HG02943 (cell line): ENCODE results near the gene MRGPRX2.
A peak's percentile ranks its signal among the peaks of the same experiment; 100 is the strongest.

Experiments used
- ATAC-seq: cut with Tn5 transposase; IDR thresholded peaks from one replicate; pipeline ENCODE4 v1.9.1; 2021; ENCODE audit warnings: mild to moderate bottlenecking, low read depth, moderate library complexity; ENCODE audit not compliant: unreplicated experiment

Gene MRGPRX2

GRCh38 chr11:19076744-19077589 is 16.4 kb upstream of the MRGPRX2 start:
- no peak for ATAC-seq

GRCh38 chr11:19075636-19076035 is 15.1 kb upstream of the MRGPRX2 start:
- ATAC-seq: no peak

- no peak for ATAC-seq
These were observed 13.2 kb upstream of the MRGPRX2 start for GRCh38 chr11:19073454-19074415.

GRCh38 chr11:19072464-19072863 is 11.9 kb upstream of the MRGPRX2 start:
- no peak for ATAC-seq

- ATAC-seq: peak; percentile 80
These were observed 10.7 kb upstream of the MRGPRX2 start for GRCh38 chr11:19071255-19071654.

GRCh38 chr11:19059833-19060232 is 684 bp downstream of the MRGPRX2 start:
- ATAC-seq: no peak

- ATAC-seq: no peak
These were observed 4.6 kb downstream of the MRGPRX2 start for GRCh38 chr11:19055905-19056304.

GRCh38 chr11:19055016-19055415 is 5.5 kb downstream of the MRGPRX2 start:
- ATAC-seq: no peak

- no peak for ATAC-seq
These were observed 6.6 kb downstream of the MRGPRX2 start for GRCh38 chr11:19053909-19054308.

GRCh38 chr11:19050281-19050680 is 10.2 kb downstream of the MRGPRX2 start:
- ATAC-seq: no peak

GRCh38 chr11:19049351-19049750 is 11.2 kb downstream of the MRGPRX2 start:
- no peak for ATAC-seq

- ATAC-seq: no peak
These were observed 20.5 kb downstream of the MRGPRX2 start for GRCh38 chr11:19040051-19040450.

GRCh38 chr11:19039409-19039808 is 21.1 kb downstream of the MRGPRX2 start:
- ATAC-seq: no peak

GRCh38 chr11:19032990-19033389 is 27.5 kb downstream of the MRGPRX2 start:
- ATAC-seq: no peak

GRCh38 chr11:19027829-19028595 is 32.5 kb downstream of the MRGPRX2 start:
- no peak for ATAC-seq

- no peak for ATAC-seq
These were observed 33.7 kb downstream of the MRGPRX2 start for GRCh38 chr11:19026862-19027261.

- ATAC-seq: no peak
These were observed 34.8 kb downstream of the MRGPRX2 start for GRCh38 chr11:19025481-19026406.

GRCh38 chr11:19020831-19021230 is 39.7 kb downstream of the MRGPRX2 start:
- ATAC-seq: no peak

GRCh38 chr11:19018901-19019300 is 41.6 kb downstream of the MRGPRX2 start:
- ATAC-seq: no peak
